Stimulated activated CD4-positive, alpha-beta T cell treated with anti-CD3 and anti-CD28 coated beads, TNF-alpha, amount 100 ng/mL, for 48 hours (primary cell): Measurements from ENCODE around the gene MLPH.
"Not testable (repeated sequence)": the region's sequence is repeated elsewhere in the genome, so short reads cannot be mapped to it uniquely, and the experiment has no call there.

Experiments used
- DNase-seq, 3 donors: peaks; one replicate each; pipeline ENCODE4 v3.0.0-alpha.2; 2020; ENCODE audit warnings: low read depth in 3 of 3

MLPH gene

GRCh38 chr2:237458519-237458918 lies 28.5 kb upstream of the MLPH start:
- no peak for DNase-seq

GRCh38 chr2:237459226-237459625 lies 27.8 kb upstream of the MLPH start:
- DNase-seq = no peak

- no peak for DNase-seq
These were observed 27.3 kb upstream of the MLPH start for GRCh38 chr2:237459741-237460174.

GRCh38 chr2:237464757-237465391 lies 22.2 kb upstream of the MLPH start:
- DNase-seq = no peak

- no peak for DNase-seq
These were observed 21.4 kb upstream of the MLPH start for GRCh38 chr2:237465515-237466148.

- DNase-seq = no peak
These were observed 20.8 kb upstream of the MLPH start for GRCh38 chr2:237466211-237466610.

GRCh38 chr2:237467447-237468179 lies 19.4 kb upstream of the MLPH start:
- no peak for DNase-seq

GRCh38 chr2:237469410-237469809 lies 17.6 kb upstream of the MLPH start:
- not testable (repeated sequence) for DNase-seq

GRCh38 chr2:237469849-237470248 lies 17.2 kb upstream of the MLPH start:
- DNase-seq = no peak

- DNase-seq = no peak
These were observed 16.1 kb upstream of the MLPH start for GRCh38 chr2:237470914-237471313.

GRCh38 chr2:237471438-237472186 lies 15.4 kb upstream of the MLPH start:
- DNase-seq = peak in 1 of 3 donors; percentile 36

GRCh38 chr2:237472187-237472712 lies 14.8 kb upstream of the MLPH start:
- DNase-seq = no peak

GRCh38 chr2:237472909-237473877 lies 13.9 kb upstream of the MLPH start:
- no peak for DNase-seq

- DNase-seq = no peak
These were observed 13.1 kb upstream of the MLPH start for GRCh38 chr2:237473878-237474441.

- no peak for DNase-seq
These were observed 12.6 kb upstream of the MLPH start for GRCh38 chr2:237474442-237474911.

GRCh38 chr2:237474931-237475703 lies 11.9 kb upstream of the MLPH start:
- peak; percentile 50 to 71 (median 64) for DNase-seq

GRCh38 chr2:237475704-237476141 lies 11.3 kb upstream of the MLPH start:
- peak; percentile 17 to 56 (median 47) for DNase-seq

- DNase-seq = no peak
These were observed 9.0 kb upstream of the MLPH start for GRCh38 chr2:237478095-237478494.

GRCh38 chr2:237478979-237479378 lies 8.1 kb upstream of the MLPH start:
- DNase-seq = no peak
